GM12865 (cell line): ENCODE data around the gene ELMO1.

ENCODE experiments used
- DNase-seq: peaks from one replicate; pipeline ENCODE4 v3.0.0; 2010; ENCODE audit warnings: low read depth
- H3K4me3 ChIP-seq: 2 replicates; pipeline ENCODE4 v1.5.1; 2011; ENCODE audit warnings: mild to moderate bottlenecking, low read depth, low read length, control low read depth
- TF ChIP-seq, protein P1 (sequence below): IDR thresholded peaks from 2 replicates; pipeline ENCODE4 v1.5.1; 2011; ENCODE audit warnings: low read length, control low read depth, low read depth, inconsistent platforms; ENCODE audit not compliant: insufficient read depth; ENCODE audit errors: missing control alignments

Gene ELMO1

DNA sequence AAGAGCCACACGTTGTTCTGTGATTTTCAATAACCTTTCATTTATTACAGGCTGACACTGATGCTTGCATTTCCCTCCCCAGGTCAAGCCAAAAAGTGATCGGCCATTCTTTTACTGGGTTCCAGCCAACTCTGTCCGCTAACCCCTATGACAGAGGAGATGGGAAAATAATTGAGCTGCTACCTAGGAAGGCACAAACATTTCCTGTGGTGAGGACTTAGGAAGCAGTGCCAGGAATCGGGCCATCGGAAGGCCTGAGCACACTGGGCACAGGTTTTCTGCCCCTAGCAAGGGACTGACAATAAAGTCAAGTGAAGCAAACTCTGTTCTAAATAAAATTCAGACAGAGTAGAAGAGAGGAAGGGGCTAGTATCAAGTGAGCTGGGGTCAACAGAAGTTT is 411.4 kb downstream of the ELMO1 start:
- no peak overlapping the region for H3K4me3 ChIP-seq
- DNase-seq, result no peak
- TF ChIP-seq, protein P1, sequence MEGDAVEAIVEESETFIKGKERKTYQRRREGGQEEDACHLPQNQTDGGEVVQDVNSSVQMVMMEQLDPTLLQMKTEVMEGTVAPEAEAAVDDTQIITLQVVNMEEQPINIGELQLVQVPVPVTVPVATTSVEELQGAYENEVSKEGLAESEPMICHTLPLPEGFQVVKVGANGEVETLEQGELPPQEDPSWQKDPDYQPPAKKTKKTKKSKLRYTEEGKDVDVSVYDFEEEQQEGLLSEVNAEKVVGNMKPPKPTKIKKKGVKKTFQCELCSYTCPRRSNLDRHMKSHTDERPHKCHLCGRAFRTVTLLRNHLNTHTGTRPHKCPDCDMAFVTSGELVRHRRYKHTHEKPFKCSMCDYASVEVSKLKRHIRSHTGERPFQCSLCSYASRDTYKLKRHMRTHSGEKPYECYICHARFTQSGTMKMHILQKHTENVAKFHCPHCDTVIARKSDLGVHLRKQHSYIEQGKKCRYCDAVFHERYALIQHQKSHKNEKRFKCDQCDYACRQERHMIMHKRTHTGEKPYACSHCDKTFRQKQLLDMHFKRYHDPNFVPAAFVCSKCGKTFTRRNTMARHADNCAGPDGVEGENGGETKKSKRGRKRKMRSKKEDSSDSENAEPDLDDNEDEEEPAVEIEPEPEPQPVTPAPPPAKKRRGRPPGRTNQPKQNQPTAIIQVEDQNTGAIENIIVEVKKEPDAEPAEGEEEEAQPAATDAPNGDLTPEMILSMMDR, result no peak

DNA sequence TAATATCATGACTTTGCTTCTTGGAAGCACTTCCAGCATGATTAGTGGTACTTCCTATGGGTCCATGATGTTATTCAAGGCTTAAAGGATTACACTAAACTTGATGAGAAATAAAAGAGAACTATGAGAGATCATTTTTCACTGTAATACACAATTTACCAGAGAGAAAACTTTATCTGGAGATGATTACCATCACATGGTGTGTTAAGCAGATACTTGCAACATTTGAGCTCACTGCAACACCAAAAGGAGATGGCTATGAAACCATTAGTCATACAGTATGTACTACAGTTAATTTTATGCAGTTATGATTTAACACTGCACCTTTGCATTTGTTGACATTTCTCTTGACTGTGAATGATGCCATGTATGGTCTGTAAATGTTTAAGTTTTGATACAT is 413.0 kb downstream of the ELMO1 start:
- TF ChIP-seq, protein P1, result no peak
- no peak overlapping the region for H3K4me3 ChIP-seq
- no peak for DNase-seq

DNA sequence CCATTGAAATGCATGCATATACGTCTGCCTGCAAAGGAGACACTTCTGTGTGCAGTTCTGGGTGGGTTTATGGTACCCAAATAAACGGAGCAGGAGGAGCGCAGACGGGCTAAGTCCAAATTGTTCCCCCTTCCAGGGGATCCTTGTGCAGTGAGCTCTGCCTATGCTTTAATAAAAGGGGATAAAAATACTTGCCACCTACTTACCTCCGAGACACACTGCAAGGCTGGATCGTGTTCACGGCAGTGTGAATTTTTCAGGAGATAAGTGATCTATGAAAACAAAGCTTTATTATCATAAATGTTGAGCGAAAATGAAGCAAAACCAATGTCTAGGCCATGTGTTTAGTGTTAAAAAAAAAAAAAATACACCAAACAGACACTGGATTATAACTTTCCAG is 415.5 kb downstream of the ELMO1 start:
- TF ChIP-seq, protein P1, result no peak
- no peak for DNase-seq
- H3K4me3 ChIP-seq, result no peak overlapping the region

DNA sequence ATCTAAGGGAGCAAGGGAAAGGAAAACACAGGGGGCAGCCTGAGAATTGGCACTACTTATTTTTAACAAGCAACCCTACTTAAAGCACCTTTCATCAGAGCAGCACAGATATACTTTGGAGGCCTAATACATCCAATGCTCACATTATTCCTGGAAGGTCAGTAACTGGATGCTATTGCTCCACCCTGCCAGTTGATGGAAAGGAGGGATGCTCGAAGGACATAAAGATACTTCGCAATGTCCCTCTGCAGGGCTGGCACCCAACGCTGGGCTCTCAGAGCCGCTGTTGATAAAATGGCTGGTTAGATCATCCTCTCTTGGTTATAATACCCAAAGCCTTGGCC is 416.4 kb downstream of the ELMO1 start:
- no peak overlapping the region for H3K4me3 ChIP-seq
- TF ChIP-seq, protein P1, result no peak
- DNase-seq, result no peak

- DNase-seq, result no peak
- H3K4me3 ChIP-seq, result no peak overlapping the region
- TF ChIP-seq, protein P1, result no peak
These were observed 416.9 kb downstream of the ELMO1 start for GRCh38 chr7:37031571-37032257.

DNA sequence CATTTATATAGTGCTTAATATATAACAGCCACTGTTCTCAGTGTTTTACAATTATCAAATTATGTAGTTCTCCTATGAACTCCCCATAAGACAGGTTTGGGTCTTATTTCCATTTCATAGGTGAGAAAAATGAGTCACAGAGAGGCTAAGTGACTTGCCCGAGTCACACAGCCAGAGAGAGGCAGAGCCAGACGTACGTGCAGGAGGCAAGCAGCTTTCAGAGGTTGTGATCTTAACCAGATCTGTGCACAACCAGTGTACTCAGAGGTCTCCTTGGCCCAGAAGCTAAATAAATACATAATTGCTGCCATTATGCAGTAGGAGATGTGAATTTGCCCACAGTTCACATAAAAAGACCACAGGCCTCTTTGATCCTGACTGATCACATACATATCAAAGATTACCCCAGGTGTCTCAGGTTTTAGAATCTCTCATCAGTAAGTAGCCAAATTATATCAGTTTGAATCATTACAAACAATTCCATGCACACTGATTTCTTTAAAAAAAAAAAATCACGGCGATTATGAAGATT is 419.7 kb downstream of the ELMO1 start:
- TF ChIP-seq, protein P1, result no peak
- no peak overlapping the region for H3K4me3 ChIP-seq
- DNase-seq, result no peak
